ENCODE results near the gene SLC4A1AP. TPM values are rescaled to one million over a fixed set of nuclear protein-coding genes. Genes with fewer than 3 reads are reported as not detected.

The SLC4A1AP gene
- polyA plus RNA-seq, 1 donor from 2014 or later, result 47.9 TPM

GRCh38 chr2:27729614-27730013, 65.9 kb downstream of the SLC4A1AP start:
- no peaks in the 10 kb centered on the region for H3K79me2 ChIP-seq (replicated peaks; ENCODE audit: insufficient read depth, low read length)
- H3K9ac ChIP-seq (ENCODE audit: low read length), result no peak overlapping the region
- no peaks in the 10 kb centered on the region for H3K36me3 ChIP-seq (ENCODE audit: insufficient read depth, low read length)
- H3K9me2 ChIP-seq (ENCODE audit: insufficient read depth, low read length), result no peaks in the 10 kb centered on the region
- H4K20me1 ChIP-seq (ENCODE audit: insufficient read depth), result no peaks in the 10 kb centered on the region
- no peak for TF ChIP-seq CTCF (IDR thresholded peaks at IDR 0.05; ENCODE audit: poor library complexity, severe bottlenecking)
- no peak for TF ChIP-seq MXI1 (conservative IDR thresholded peaks at IDR 0.05; ENCODE audit: poor library complexity, severe bottlenecking)
- no peak for TF ChIP-seq EP300 (conservative IDR thresholded peaks at IDR 0.05; ENCODE audit: poor library complexity, severe bottlenecking)
- no peaks in the 10 kb centered on the region for H3K9me3 ChIP-seq (ENCODE audit: low read length)
- H3F3A ChIP-seq (ENCODE audit: insufficient read depth, low read length, poor library complexity, severe bottlenecking), result no peaks in the 10 kb centered on the region
- H3K27ac ChIP-seq (ENCODE audit: low read length), result no peak overlapping the region
- no peak overlapping the region for H3K4me2 ChIP-seq (ENCODE audit: low read length)
- H3K27me3 ChIP-seq (ENCODE audit: insufficient read depth, low read depth, low read length), result no peaks in the 10 kb centered on the region
- no peak overlapping the region for H2AFZ ChIP-seq (ENCODE audit: low read depth, low read length)
- no peak overlapping the region for H3K4me3 ChIP-seq (ENCODE audit: low read length)

- H3K4me3 ChIP-seq (ENCODE audit: low read length), result no peak overlapping the region
- TF ChIP-seq SMC3 (conservative IDR thresholded peaks at IDR 0.05; ENCODE audit: poor library complexity) (no peak), POLR2AphosphoS5 (IDR thresholded peaks at IDR 0.05) (no peak), MXI1 (conservative IDR thresholded peaks at IDR 0.05; ENCODE audit: poor library complexity, severe bottlenecking) (no peak), RAD21 (conservative IDR thresholded peaks at IDR 0.05) (no peak), CTCF (IDR thresholded peaks at IDR 0.05; ENCODE audit: poor library complexity, severe bottlenecking) (no peak), TAF1 (IDR thresholded peaks at IDR 0.05; ENCODE audit: low read depth) (no peak), EP300 (conservative IDR thresholded peaks at IDR 0.05; ENCODE audit: poor library complexity, severe bottlenecking) (no peak), REST (IDR thresholded peaks at IDR 0.05; ENCODE audit: borderline replicate concordance) (no peak)
- peaks cover 5% of the 10 kb centered on the region for H3K27me3 ChIP-seq (ENCODE audit: insufficient read depth, low read depth, low read length)
- no peaks in the 10 kb centered on the region for H3F3A ChIP-seq (ENCODE audit: insufficient read depth, low read length, poor library complexity, severe bottlenecking)
- no peak overlapping the region for H2AFZ ChIP-seq (ENCODE audit: low read depth, low read length)
- H3K4me2 ChIP-seq (ENCODE audit: low read length), result no peak overlapping the region
- H3K27ac ChIP-seq (ENCODE audit: low read length), result no peak overlapping the region
- no peaks in the 10 kb centered on the region for H3K9me3 ChIP-seq (ENCODE audit: low read length)
- no peaks in the 10 kb centered on the region for H3K9me2 ChIP-seq (ENCODE audit: insufficient read depth, low read length)
- H4K20me1 ChIP-seq (ENCODE audit: insufficient read depth), result no peaks in the 10 kb centered on the region
- H3K9ac ChIP-seq (ENCODE audit: low read length), result no peak overlapping the region
- H3K79me2 ChIP-seq (replicated peaks; ENCODE audit: insufficient read depth, low read length), result no peaks in the 10 kb centered on the region
- no peaks in the 10 kb centered on the region for H3K36me3 ChIP-seq (ENCODE audit: insufficient read depth, low read length)
These were observed 66.6 kb downstream of the SLC4A1AP start for GRCh38 chr2:27730261-27730662.

All from neural cell (in vitro differentiated cells).